Activated naive CD8-positive, alpha-beta T cell treated with anti-CD3 and anti-CD28 coated beads for 36 hours (primary cell): ENCODE results near the gene OTOG. TPM values are rescaled to one million over a fixed set of nuclear protein-coding genes. Genes with fewer than 3 reads are reported as not detected.

Experiments
- DNase-seq: peaks from one replicate; pipeline ENCODE4 v3.0.0; 2021
- H3K27ac Mint-ChIP-seq: one replicate; pipeline ENCODE4 v1.8.0; 2022; ENCODE audit warnings: mild to moderate bottlenecking, moderate library complexity, mixed read lengths
- H3K27me3 Mint-ChIP-seq: one replicate; pipeline ENCODE4 v1.8.0; 2022; ENCODE audit warnings: mild to moderate bottlenecking, mixed read lengths
- H3K36me3 Mint-ChIP-seq: one replicate; pipeline ENCODE4 v1.8.0; 2021; ENCODE audit warnings: mild to moderate bottlenecking, mixed read lengths
- H3K4me1 Mint-ChIP-seq: one replicate; pipeline ENCODE4 v1.8.0; 2021; ENCODE audit warnings: mixed read lengths
- H3K4me3 Mint-ChIP-seq: one replicate; pipeline ENCODE4 v1.8.0; 2022; ENCODE audit warnings: mild to moderate bottlenecking, moderate library complexity, mixed read lengths
- H3K9me3 Mint-ChIP-seq: one replicate; pipeline ENCODE4 v1.8.0; 2022; ENCODE audit warnings: mixed read lengths
- total RNA-seq, 2 experiments: library from RNA; stranded (reverse); gene quantifications; one replicate each; pipeline ENCODE4 v1.2.3, GENCODE V29; 2021

The OTOG gene
- total RNA-seq, 2 experiments from 2014 or later: not detected

DNA sequence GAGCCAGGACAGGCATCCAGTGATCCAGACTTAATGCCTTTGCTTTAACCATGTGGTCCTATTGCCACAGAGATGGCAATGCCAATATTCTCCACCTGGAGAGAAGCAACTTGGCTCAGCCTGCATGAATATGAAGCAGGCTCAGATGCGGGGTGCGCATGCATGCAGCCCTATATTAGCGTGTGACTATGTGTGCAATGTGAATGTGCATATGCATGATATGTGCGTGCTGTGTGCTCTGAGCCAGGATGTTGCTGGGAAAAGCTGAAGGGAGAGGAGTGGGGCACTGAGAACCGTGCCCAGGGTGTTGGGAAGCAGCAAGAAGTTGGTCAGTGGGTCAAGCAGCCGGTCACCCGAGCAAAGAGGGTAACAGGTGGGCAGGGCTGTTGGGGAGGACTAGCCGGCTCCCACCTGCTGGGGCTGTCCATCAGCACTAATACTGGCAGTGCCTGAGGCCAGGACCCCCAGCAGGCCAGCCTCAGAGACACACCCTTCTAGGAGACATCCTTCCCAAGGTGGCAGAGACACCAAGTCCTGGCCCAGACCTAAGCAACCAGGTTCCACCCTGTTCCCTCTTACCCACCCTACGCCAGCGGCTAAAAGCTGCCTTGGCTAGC is 147.5 kb downstream of the OTOG start:
- Mint-ChIP-seq H3K4me3 (no peak overlapping the region), H3K4me1 (no peaks in the 10 kb centered on the region), H3K27me3 (peaks cover 49% of the 10 kb centered on the region), H3K36me3 (no peaks in the 10 kb centered on the region), H3K27ac (no peak overlapping the region), H3K9me3 (no peaks in the 10 kb centered on the region)
- no peak for DNase-seq

DNA sequence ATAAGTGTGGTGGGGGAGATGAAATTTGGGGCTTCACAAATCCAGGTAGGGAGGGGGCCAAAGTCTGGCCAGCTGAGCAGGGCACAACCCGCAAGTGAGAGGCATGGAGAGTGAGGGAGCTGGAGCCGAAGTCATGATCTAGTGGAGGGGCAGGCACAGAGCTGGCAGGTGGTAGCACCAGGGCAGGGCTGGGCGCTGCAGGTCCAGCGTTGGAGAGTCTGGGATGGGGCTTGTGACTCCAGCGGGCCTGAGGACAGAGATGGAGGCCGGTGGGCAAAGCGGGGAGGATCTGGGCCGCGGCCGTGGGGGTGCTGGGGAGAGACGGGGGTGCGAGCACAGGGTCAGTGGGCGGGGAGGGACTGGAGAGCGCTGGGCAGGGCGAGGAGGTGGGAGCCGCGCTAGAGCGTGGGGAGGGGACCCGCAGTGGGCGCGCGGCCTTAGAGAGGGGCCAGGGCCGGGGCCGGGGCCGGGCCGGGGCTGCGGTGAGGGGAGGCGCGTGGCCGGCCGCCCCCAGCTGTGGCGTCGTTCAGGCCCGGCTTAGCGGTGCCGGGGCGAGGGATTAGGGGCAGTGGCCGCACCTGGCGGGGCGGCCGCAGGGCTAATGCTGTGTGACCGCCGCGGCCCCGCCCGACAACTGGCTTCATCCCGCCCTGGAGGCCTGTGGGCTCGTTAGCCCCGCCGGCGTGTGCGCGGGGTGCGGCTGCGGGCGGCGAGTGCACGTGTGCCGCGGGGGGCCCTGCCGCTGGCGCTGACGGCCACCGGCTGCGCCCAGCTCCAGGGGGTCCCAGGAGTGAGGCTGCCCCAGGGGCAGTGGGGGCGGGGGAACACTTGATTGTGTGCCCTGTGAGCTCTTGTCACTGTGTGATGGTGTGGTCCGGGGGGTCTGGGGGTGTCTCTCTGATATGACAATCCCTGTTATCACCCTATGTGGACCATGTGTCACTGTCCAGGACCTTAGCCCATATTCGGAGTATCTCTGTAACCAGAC is 148.7 kb downstream of the OTOG start:
- Mint-ChIP-seq H3K9me3 (no peaks in the 10 kb centered on the region), H3K4me3 (no peak overlapping the region), H3K36me3 (no peaks in the 10 kb centered on the region), H3K27ac (no peak overlapping the region), H3K4me1 (no peaks in the 10 kb centered on the region), H3K27me3 (peaks cover 49% of the 10 kb centered on the region)
- no peak for DNase-seq

DNA sequence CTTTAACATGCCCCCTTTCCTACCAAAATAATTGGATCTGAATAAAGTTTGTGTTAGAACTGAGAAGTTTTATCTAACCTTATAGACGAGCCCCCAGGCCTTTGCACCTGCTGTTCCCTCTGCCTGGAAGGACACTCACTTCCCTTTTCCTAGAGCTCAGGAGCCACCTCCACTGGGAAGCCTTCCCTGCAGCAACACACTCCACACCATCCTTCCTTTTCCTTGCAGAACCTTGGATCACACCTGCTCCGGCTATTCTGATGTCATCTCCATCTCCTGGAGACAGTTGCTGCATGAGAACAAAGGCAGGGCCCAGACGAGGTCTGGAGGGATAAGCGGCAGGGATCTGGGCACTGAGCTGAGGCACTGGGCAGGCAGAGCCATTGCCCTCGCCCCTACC is 149.7 kb downstream of the OTOG start:
- H3K36me3 Mint-ChIP-seq: no peaks in the 10 kb centered on the region
- H3K4me3 Mint-ChIP-seq: no peak overlapping the region
- H3K27me3 Mint-ChIP-seq: peaks cover 42% of the 10 kb centered on the region
- DNase-seq: no peak
- H3K27ac Mint-ChIP-seq: no peak overlapping the region
- no peaks in the 10 kb centered on the region for H3K4me1 Mint-ChIP-seq
- H3K9me3 Mint-ChIP-seq: no peaks in the 10 kb centered on the region

Other genes starting within 250 kb of the OTOG start
- gene NCR3LG1, start 195.5 kb upstream of the OTOG start, total RNA-seq: 1 to 10 TPM; 5.0 TPM
- gene KCNJ11, start 158.6 kb upstream of the OTOG start, total RNA-seq: under 1 TPM; 0.56 to 0.74 TPM
- not detected for gene ABCC8, start 70.4 kb upstream of the OTOG start, total RNA-seq
- gene USH1C, start 2.8 kb upstream of the OTOG start, total RNA-seq: not detected
- gene MYOD1, start 172.3 kb downstream of the OTOG start, total RNA-seq: not detected
- not detected for gene KCNC1, start 187.5 kb downstream of the OTOG start, total RNA-seq